8988T (cell line): ENCODE measurements around the gene ADAM10.
"Not testable (repeated sequence)": the region's sequence is repeated elsewhere in the genome, so short reads cannot be mapped to it uniquely, and the experiment has no call there.

Experiments used
- DNase-seq: peaks from one replicate; pipeline ENCODE4 v3.0.0; 2011

The ADAM10 gene

GRCh38 chr15:58650102-58650501 is 99.4 kb downstream of the ADAM10 start:
- DNase-seq, result no peak

GRCh38 chr15:58649175-58649574 is 100.3 kb downstream of the ADAM10 start:
- no peak for DNase-seq

GRCh38 chr15:58643996-58644395 is 105.5 kb downstream of the ADAM10 start:
- DNase-seq, result no peak

GRCh38 chr15:58641660-58642059 is 107.8 kb downstream of the ADAM10 start:
- DNase-seq, result no peak

- no peak for DNase-seq
Observed at GRCh38 chr15:58639992-58640391, 109.5 kb downstream of the ADAM10 start.

- no peak for DNase-seq
Observed at GRCh38 chr15:58639002-58639756, 110.3 kb downstream of the ADAM10 start.

GRCh38 chr15:58632789-58633188 is 116.7 kb downstream of the ADAM10 start:
- DNase-seq, result no peak

- no peak for DNase-seq
Observed at GRCh38 chr15:58631319-58631718, 118.2 kb downstream of the ADAM10 start.

GRCh38 chr15:58629625-58630024 is 119.9 kb downstream of the ADAM10 start:
- DNase-seq, result no peak

GRCh38 chr15:58628206-58628947 is 121.1 kb downstream of the ADAM10 start:
- DNase-seq, result no peak

GRCh38 chr15:58627701-58628100 is 121.8 kb downstream of the ADAM10 start:
- DNase-seq, result no peak

- no peak for DNase-seq
Observed at GRCh38 chr15:58627046-58627445, 122.5 kb downstream of the ADAM10 start.

- DNase-seq, result no peak
Observed at GRCh38 chr15:58626378-58626777, 123.1 kb downstream of the ADAM10 start.

- DNase-seq, result no peak
Observed at GRCh38 chr15:58622877-58623276, 126.6 kb downstream of the ADAM10 start.

GRCh38 chr15:58620268-58620667 is 129.2 kb downstream of the ADAM10 start:
- not testable (repeated sequence) for DNase-seq

GRCh38 chr15:58616171-58616570 is 133.3 kb downstream of the ADAM10 start:
- no peak for DNase-seq

GRCh38 chr15:58611731-58612676 is 137.5 kb downstream of the ADAM10 start:
- no peak for DNase-seq

GRCh38 chr15:58608711-58609110 is 140.8 kb downstream of the ADAM10 start:
- DNase-seq, result no peak

- no peak for DNase-seq
Observed at GRCh38 chr15:58608129-58608590, 141.3 kb downstream of the ADAM10 start.

GRCh38 chr15:58606577-58607080 is 142.9 kb downstream of the ADAM10 start:
- DNase-seq, result no peak

GRCh38 chr15:58605931-58606530 is 143.5 kb downstream of the ADAM10 start:
- no peak for DNase-seq

GRCh38 chr15:58604455-58604923 is 145.0 kb downstream of the ADAM10 start:
- DNase-seq, result no peak
